Measurements from ENCODE around the gene DOCK4. TPM values are rescaled to one million over a fixed set of nuclear protein-coding genes. Genes with fewer than 3 reads are reported as not detected.

The DOCK4 gene
- total RNA-seq, 1 donor from 2014 or later = 43.0 TPM

DNA sequence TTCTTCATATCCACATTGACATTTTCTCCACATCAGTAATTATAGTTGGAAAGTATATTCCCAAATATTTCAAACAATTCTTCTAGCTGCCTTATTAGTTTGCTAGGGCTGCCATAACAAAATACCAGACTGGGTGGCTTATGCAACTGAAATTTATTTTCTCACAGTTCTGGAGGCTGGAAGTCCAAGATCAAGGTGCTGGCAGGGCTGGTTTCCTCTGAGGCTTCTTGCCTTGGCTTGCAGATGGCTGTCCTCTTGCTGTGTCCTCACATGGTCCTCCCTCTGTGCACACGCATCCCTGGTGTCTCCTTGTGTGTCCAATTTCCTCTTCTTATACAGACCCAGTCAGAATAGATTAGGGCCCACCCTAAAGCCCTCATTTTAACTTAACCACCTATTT lies 34.5 kb downstream of the DOCK4 start:
- Mint-ChIP-seq H3K4me3 (ENCODE audit: unreplicated experiment) (no peak overlapping the region), H3K4me1 (ENCODE audit: low read depth) (peaks cover 24% of the 10 kb centered on the region), H3K27me3 (ENCODE audit: low read depth) (no peaks in the 10 kb centered on the region), H3K36me3 (ENCODE audit: low read depth) (peaks cover 2% of the 10 kb centered on the region), H3K9me3 (ENCODE audit: low read depth) (no peaks in the 10 kb centered on the region), H3K27ac (ENCODE audit: unreplicated experiment) (no peak overlapping the region)
- TF ChIP-seq, protein P1, sequence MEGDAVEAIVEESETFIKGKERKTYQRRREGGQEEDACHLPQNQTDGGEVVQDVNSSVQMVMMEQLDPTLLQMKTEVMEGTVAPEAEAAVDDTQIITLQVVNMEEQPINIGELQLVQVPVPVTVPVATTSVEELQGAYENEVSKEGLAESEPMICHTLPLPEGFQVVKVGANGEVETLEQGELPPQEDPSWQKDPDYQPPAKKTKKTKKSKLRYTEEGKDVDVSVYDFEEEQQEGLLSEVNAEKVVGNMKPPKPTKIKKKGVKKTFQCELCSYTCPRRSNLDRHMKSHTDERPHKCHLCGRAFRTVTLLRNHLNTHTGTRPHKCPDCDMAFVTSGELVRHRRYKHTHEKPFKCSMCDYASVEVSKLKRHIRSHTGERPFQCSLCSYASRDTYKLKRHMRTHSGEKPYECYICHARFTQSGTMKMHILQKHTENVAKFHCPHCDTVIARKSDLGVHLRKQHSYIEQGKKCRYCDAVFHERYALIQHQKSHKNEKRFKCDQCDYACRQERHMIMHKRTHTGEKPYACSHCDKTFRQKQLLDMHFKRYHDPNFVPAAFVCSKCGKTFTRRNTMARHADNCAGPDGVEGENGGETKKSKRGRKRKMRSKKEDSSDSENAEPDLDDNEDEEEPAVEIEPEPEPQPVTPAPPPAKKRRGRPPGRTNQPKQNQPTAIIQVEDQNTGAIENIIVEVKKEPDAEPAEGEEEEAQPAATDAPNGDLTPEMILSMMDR (IDR thresholded peaks at IDR 0.05) = no peak
- DNase-seq (ENCODE audit: low spot score) = no peak

DNA sequence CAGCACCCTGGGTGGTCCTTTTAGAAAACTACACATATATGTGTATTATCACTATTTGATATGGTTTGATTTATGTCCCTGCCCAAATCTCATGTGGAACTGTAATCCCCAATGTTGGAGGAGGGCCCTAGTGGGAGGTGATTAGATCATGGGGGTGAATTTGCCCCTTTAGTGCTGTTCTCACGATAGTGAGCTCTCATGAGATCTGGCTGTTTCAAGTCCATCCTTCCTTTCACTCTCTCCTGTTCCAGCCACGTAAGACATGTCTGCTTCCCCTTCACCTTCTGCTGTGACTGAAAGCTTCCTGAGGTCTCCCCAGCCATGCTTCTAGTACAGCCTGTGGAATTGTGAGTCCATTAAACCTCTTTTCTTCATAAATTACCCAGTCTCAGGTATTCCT lies 37.3 kb downstream of the DOCK4 start:
- DNase-seq (ENCODE audit: low spot score) = no peak
- H3K4me1 Mint-ChIP-seq (ENCODE audit: low read depth) = peaks cover 24% of the 10 kb centered on the region
- no peaks in the 10 kb centered on the region for H3K27me3 Mint-ChIP-seq (ENCODE audit: low read depth)
- H3K9me3 Mint-ChIP-seq (ENCODE audit: low read depth) = no peaks in the 10 kb centered on the region
- TF ChIP-seq, protein P1 (IDR thresholded peaks at IDR 0.05) = no peak
- no peak overlapping the region for H3K4me3 Mint-ChIP-seq (ENCODE audit: unreplicated experiment)
- peaks cover 2% of the 10 kb centered on the region for H3K36me3 Mint-ChIP-seq (ENCODE audit: low read depth)
- no peak overlapping the region for H3K27ac Mint-ChIP-seq (ENCODE audit: unreplicated experiment)

DNA sequence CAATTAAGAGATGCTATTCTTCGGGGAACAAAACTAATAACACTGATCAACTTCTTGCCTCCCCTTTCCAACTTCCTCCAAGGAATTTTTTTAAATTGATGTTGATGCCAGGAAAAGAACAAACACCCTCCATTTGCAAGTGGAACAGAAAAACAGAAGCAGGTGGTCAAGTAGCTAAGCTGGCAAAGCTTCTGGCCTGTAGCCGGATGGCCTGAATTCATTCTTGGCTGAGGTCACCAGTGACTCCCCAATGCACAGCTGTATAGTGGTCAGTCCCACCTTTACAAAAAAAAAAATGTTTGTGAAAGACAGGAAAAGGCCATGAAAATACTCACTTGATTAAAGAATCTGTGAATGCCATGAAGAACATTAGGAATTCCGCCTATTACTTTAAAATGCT lies 39.1 kb downstream of the DOCK4 start:
- Mint-ChIP-seq H3K27me3 (ENCODE audit: low read depth) (no peaks in the 10 kb centered on the region), H3K27ac (ENCODE audit: unreplicated experiment) (no peak overlapping the region), H3K36me3 (ENCODE audit: low read depth) (peaks cover 2% of the 10 kb centered on the region), H3K4me3 (ENCODE audit: unreplicated experiment) (no peak overlapping the region), H3K9me3 (ENCODE audit: low read depth) (no peaks in the 10 kb centered on the region), H3K4me1 (ENCODE audit: low read depth) (peaks cover 23% of the 10 kb centered on the region)
- TF ChIP-seq, protein P1 (IDR thresholded peaks at IDR 0.05) = no peak
- DNase-seq (ENCODE audit: low spot score) = no peak

DNA sequence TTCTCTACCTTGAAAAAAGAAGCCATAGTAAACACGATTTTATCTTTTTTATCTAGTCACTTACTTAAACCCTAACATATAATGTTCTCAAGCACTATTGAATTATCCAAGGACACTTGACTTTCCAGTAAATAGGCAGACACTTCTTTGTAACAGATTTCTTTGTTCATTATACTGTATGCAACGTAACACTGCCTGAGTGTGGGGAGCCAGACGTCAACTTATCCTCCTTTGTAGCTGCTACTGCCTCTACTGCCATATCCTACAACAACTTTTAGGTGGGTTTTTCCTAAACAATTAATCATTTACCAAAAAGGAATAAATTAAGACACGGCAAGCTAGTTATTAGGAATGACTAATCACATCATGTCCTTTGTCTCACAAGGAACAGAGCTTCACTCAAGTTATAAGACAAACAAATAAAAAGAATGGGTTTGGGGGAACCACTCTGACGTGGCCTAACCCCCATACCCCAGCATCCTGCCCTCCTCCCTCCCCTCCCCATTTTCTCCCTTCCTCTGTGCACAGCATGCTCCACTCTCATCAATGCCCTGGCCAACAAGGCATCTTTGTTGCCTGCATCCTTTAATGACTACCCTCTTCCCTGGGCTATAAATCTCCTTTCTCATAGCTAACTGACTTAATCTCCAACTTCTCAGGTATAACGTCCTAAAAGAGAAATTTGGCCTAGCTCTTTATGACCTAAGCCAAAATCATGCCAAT lies 43.3 kb downstream of the DOCK4 start:
- Mint-ChIP-seq H3K9me3 (ENCODE audit: low read depth) (no peaks in the 10 kb centered on the region), H3K27me3 (ENCODE audit: low read depth) (no peaks in the 10 kb centered on the region), H3K4me3 (ENCODE audit: unreplicated experiment) (peak overlapping the region; percentile 40), H3K27ac (ENCODE audit: unreplicated experiment) (peak overlapping the region; percentile 81), H3K36me3 (ENCODE audit: low read depth) (no peaks in the 10 kb centered on the region), H3K4me1 (ENCODE audit: low read depth) (peaks cover 56% of the 10 kb centered on the region)
- TF ChIP-seq, protein P1 (IDR thresholded peaks at IDR 0.05) = no peak
- no peak for DNase-seq (ENCODE audit: low spot score)

DNA sequence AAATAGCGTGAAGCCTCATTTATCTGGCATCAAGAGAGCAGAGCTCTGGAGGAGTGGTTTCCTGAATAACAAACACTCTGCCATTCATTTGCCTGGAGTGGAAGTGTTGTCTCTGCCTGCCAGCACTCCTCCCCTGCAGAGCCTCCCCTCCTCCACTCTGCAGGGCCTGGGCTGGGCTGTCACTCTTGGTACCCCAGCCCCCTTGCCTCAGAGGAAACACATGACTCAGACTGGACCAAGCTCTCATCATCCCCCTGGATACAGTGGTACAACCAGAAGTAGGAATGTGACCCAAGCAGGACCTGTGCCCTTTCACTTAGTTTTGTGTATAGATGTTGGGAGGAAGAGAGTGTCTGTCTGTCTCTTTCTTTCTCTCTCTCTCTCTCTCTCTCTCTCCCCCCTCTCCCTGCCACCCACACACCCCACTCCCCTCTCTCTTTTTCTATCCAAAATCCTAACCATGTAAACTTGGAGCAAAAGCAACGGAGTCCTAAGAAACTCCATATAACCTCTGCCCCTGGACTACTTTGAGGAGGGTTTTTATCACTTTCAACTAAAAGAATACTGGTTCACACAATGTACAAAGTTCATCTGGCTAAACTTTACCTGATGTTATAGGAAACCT lies 43.9 kb downstream of the DOCK4 start:
- H3K27me3 Mint-ChIP-seq (ENCODE audit: low read depth) = no peaks in the 10 kb centered on the region
- peak overlapping the region; percentile 81 for H3K27ac Mint-ChIP-seq (ENCODE audit: unreplicated experiment)
- no peaks in the 10 kb centered on the region for H3K9me3 Mint-ChIP-seq (ENCODE audit: low read depth)
- H3K36me3 Mint-ChIP-seq (ENCODE audit: low read depth) = no peaks in the 10 kb centered on the region
- TF ChIP-seq, protein P1 (IDR thresholded peaks at IDR 0.05) = no peak
- DNase-seq (ENCODE audit: low spot score) = no peak
- H3K4me3 Mint-ChIP-seq (ENCODE audit: unreplicated experiment) = peak overlapping the region; percentile 40
- H3K4me1 Mint-ChIP-seq (ENCODE audit: low read depth) = peaks cover 56% of the 10 kb centered on the region
